Lower leg skin (tissue), 3 donors: ENCODE data around the gene PPP1R18.

Experiments
- CTCF ChIP-seq, 3 donors: fragments of 450-650 bp; IDR thresholded peaks; one replicate each; pipeline ENCODE4 v1.5.1; 2016; ENCODE audit warnings: antibody characterized with exemption in 3 of 3, mild to moderate bottlenecking in 3 of 3, moderate library complexity in 2 of 3
- POLR2A ChIP-seq, 2 donors: fragments of 450-650 bp; IDR thresholded peaks; one replicate each; pipeline ENCODE4 v1.6.1; 2016 to 2017; ENCODE audit warnings: antibody characterized with exemption in 2 of 2, mild to moderate bottlenecking in 1 of 2, moderate library complexity in 1 of 2

- TF ChIP-seq CTCF (IDR thresholded peaks at IDR 0.05) (no peak), POLR2A (IDR thresholded peaks at IDR 0.05) (no peak)
These were observed 34.3 kb upstream of the PPP1R18 start for GRCh38 chr6:30720738-30721197.
